Middle frontal gyrus (tissue), 1 donor: Measurements from ENCODE around the gene ARHGEF1.

Experiments
- DNase-seq: peaks from one replicate; pipeline ENCODE4 v3.0.0-alpha.2; 2015; ENCODE audit warnings: low spot score; ENCODE audit errors: extremely low spot score

The ARHGEF1 gene

DNA sequence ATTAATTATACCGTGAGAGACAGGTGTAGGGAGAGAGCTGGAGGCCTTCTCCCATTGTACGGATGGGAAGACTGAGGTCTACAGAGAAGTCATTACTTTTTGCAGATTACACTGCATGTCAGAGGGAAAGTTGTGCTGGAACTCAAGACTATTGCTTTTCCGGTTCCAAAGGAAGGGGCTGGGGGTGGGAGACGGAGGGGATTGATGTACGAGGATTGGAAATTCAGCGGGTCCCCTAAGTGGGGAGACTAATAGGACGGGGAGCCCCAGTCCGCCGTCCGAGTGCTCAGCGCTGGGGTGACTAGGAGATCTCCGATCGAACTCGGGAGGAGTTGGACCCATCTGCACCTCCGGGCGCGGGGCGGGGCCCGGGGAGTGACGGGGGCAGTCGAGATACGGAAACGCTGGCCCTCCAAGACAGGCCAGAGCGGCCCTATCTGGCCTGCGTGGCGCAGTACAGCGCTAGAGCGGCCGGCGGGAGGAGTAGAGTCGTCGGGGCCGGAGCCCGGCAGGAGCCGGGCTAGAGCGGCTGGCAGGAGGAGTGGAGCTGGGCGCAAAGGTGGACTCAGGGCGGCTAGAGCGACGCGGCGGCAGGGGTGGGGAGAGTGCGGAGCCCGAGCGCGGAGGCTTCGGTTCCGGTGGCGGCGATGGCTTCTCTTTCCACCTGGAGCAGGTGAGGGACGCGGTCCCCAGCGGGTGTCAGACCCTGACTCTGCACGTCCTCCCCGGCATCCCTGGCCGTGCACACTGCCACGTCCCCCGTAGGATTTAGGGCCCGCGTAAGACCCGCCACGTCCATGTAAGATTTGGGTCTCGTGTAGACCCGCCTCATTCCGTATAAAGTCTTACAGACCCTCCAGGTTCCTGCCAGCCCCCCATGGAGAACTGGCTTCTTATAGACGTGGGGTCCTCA is 1.1 kb downstream of the ARHGEF1 start:
- DNase-seq: peak; percentile 95

DNA sequence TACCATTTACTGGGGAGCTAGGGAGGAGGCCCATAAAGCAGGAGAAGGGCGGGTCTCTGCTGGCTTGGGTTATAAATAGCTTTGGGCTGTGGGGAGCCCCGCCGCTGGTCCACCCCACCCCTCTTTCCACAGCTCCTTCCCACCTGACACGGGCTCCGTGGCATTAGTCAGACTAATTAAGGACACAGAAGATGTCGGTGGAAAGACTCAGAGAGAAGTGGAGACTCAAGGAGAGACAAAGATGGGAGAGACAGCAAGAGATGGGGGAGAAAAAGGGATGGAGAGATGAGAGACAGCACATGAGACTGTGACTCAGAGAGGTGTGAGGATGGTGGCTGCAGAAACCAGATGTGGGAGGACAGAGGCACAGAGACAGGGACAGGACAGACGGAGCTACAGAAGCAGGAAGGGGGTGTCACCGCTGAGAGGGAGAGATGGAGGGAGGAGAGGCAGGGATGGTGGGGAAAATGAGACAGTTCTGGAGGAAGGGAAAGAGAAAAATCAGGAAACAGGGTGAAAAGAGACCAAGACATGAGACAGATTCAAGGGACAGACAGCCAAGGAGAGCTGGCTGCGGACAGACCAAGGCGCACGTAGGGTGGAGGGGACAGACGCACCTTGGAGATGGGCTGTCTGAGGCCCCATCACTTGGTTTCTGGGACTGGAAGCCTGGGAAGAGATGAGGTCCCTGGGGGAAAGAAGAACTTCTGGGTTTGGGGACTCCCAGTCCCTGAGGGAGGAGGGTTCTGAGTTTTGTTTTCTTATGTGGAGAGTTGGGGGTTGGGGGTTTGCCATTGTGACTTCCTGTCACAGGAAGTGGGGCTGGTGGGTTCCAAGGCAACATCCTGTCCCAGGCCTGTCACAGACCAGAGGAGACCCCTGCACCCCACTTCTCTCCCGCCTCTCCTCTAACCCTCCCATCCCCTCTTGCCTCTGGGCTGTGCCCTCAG is 4.1 kb downstream of the ARHGEF1 start:
- DNase-seq: no peak

DNA sequence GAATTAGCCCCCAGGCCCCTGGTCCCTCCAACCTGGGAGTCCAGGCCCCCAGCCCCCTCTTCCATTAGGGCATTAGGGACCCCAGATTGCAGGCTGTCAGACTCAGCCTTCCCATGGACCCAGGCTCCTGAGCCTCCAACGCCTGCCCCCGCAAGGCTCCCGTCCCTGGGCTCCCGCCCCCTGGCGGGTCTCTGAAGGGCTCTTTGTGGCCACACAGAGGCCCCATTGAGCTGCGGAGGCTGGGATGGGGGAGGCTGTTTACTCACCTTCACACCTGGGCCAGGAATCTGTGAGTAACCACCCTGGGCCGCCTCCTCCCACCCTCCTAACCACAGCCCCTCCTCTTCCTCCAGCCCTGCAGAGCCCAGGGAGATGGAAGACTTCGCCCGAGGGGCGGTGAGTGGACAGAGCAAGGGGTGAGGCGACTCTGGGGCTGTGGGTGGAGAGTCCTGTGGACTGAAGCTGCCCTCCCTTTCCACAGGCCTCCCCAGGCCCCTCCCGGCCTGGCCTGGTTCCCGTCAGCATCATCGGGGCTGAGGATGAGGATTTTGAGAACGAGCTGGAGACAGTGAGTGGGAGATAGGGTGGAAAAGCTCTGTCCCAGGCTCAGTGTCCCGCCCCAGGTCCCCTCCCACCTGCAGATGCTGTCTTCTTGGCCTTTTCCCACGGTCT is 4.9 kb downstream of the ARHGEF1 start:
- DNase-seq: no peak

DNA sequence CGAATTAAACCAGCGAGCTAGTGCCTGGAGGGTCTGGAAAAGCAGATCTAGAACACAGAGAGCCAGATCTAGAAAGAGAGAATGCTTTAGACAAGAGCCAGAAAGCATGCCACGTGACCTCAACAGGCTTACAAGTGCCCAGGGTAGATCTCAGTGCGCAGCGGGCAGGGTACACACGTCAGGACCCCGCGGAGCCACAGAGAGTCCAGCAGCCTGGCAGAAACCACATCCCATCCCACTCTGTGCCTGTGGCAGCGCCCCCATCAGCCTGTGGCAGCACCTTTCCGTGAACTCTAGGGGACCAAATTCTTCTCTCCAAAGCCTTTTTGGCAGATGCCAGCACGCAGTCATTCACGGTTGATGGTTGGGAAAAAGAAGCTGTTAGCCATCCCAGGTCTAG is 5.9 kb downstream of the ARHGEF1 start:
- DNase-seq: no peak

DNA sequence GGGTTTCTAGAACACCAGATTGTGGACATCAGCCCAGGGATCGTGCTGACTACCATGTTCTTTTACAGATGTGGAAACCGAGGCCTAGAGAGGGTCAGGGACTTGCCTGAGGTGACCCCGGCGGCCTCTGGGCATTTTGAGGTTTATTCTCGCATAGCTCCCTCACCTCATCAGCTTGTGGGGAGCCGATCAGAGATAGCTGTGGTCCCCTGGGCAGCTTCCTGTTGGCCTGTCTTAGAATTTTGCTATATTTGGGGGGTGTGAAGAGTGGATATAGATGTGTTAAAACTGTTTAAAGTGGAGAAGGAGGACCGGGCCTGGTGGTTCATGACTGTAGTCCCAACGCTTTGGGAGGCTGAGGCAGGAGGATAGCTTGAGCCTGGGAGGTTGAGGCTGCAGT is 6.9 kb downstream of the ARHGEF1 start:
- no peak for DNase-seq

DNA sequence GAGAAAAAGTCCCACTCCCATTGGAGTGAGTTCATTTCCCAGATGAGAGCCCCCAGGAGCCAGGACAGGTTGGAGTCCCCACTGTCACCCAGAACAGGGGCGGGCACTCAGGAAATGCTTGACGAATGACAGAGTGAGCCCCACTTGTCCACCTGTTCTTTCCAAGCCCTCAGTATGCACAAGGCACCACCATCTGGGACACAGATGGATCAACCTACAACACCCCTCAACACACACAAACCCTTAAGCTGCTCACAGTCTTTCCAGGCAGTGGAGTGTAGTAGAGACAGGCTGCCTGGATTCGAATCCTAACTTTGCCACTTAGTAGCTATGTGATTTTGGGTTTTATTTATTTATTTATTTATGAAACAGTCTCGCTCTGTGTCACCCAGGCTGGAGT is 8.0 kb downstream of the ARHGEF1 start:
- no peak for DNase-seq

DNA sequence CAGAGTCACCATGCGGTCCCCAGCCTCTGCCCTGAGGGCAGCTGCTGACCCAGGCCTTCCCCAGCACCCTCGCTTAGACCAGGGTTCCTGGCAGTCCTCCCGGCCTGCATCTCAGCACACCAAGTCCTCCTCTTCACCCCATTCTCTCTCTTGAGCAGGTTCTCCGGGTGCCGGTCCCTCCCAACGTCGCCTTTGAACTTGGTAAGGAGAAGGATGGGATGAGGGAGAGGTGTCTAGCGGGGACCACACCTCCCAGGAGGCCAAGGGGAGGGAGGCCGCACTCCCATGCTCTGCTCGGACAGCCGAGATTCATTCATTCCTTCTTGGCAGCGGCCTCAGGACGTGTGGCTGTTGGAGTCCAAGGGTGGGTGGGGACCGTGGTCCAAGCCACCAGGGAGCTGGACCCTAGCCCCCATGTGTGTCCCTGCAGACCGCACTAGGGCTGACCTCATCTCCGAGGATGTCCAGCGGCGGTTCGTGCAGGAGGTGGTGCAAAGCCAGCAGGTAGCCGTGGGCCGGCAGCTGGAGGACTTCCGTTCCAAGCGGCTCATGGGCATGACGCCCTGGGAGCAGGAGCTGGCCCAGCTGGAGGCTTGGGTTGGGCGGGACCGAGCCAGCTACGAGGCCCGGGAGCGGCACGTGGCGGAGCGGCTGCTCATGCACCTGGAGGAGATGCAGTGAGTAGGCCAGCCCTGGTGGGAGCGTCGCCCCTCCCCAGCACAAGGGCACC is 9.4 kb downstream of the ARHGEF1 start:
- DNase-seq: no peak

DNA sequence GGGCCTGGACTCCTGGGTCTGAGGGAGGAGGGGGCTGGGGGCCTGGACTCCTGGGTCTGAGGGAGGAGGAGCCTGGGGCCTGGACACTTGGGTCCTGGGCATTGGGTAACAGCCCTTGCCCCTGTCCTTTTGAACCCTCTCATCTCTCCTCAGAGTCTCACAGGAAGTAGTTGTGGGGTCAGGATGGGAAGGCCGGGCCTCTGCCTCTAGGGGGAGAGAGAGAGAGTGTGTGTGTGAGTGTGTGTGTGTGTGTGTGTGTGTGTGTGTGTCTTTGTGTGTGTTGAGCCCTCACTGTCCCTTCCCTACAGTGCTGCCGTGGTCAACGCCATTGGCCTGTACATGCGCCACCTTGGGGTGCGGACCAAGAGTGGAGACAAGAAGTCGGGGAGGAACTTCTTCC is 10.9 kb downstream of the ARHGEF1 start:
- no peak for DNase-seq

DNA sequence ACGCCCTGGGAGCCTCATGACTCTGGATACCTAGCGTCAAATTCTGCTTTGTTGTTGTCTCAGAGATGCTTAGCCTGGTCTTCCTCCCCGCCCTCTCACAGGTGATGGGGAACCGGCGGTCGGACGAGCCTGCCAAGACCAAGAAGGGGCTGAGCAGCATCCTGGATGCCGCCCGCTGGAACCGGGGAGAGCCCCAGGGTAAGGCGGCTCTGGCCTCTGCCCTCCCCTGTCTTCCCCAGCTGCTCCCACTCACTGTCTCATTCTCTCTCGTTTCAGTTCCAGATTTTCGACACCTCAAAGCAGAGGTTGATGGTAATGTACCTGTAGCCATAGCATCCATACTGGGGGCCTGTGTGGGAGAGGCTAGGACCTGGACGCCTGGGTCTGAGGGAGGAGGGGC is 11.4 kb downstream of the ARHGEF1 start:
- DNase-seq: no peak

DNA sequence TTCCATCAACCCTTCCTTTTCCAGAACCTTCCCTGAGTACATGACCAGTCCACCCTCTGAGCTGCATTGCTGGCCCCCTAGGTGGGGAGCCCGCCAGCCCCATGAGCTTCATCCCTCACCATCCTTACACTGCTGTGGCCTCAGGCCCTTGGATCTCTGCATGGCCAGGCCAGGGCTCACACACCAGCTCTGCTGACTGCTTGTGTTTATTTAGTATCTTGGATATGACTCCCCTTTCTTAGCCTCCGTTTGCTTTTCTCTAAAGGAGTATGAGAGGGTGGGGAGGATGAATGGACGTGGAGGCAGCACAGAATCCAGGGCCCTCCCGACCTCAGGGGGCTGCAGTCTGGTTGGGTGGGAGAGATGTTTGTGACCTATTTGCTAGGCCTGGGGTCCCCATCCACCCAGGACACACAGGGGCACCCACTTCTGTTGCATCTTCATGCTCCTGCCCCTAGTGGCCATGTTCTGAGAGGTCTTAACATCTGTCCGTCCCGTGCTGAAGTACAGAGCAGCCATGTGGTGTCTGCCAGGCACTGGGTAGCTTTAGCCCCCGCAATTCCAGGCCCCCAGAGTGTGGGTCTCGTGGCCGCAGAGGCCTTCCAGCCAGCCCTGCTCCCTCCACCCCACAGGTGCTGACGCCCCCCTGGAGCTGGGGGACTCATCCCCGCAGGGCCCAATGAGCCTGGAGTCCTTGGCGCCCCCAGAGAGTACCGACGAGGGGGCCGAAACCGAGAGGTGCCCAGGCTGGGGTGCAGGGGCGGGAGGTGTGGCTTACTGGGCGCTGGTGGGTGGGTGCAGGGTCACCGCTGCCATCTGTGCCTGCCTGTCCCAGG is 13.0 kb downstream of the ARHGEF1 start:
- DNase-seq: no peak

DNA sequence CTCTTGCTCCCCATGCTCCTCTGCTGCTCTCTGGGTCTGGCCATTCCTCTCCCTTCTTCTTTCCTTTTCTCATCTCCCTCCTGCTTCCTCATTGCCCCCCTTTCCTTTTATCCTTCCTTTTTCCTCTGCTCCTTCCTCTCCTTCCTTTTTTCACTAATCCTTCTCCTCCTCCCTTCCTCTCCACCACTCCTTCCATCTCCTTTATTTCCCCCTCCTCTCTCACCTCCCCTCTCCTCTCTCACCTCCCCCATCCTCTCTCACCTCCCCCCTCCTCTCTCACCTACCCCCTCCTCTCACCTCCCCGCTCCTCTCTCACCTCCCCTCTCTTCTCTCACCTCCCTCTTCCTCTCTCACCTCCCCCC is 13.6 kb downstream of the ARHGEF1 start:
- no peak for DNase-seq

DNA sequence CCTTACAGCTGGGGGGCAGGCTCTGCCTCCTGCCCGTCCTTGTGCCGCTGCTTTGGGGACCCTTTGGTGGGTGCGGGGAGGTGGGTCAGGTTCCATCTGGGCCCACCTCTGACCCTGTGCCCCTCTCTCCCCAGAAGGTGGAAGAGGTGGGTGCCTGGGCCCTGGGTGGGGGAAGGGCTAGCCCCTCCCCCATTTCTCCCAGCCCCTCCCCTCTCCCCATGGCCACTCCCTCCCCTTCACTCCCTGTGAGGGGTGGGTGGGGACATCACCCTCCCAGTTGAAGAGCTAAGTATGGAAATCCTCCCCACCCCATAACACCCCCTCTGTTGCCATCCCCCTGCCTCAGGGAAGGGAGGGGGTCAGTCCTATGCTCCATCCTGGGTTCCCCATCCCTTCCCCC is 14.2 kb downstream of the ARHGEF1 start:
- DNase-seq: no peak

DNA sequence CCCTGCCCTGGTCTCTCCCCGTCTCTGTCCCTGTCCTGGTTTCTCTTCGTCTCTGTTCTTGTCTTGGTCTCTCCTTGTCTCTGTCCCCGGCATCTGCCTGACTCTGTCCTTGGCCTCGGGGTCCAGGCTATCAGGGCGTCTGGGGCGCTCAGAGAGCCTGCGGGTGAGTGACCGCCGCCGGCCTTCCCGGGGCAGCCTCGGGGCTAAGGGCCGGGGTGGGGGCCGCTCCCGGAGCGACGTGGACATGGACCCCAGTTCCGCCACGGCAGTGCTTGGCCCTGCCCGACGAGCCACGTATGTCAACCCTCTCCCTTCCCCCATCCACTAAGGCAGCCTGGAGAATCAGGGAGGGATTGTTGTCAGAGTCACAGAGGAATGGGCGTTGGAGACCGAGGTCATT is 14.8 kb downstream of the ARHGEF1 start:
- no peak for DNase-seq

DNA sequence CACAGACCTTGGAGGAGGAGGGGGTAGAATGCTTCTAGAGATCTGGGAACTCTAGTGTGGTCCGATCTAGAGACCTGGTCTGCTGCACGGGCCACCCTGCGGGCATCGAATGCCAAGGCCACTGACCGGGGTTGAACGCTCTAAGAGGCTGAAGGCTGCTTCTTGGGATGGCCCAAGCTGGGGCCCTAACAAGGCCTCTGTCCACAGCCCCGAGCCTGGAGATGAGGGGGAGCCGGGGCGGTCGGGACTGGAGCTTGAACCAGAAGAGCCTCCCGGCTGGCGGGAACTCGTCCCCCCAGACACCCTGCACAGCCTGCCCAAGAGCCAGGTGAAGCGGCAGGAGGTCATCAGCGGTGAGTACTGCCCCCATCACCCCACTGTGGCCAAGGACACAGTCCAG is 15.3 kb downstream of the ARHGEF1 start:
- DNase-seq: no peak

DNA sequence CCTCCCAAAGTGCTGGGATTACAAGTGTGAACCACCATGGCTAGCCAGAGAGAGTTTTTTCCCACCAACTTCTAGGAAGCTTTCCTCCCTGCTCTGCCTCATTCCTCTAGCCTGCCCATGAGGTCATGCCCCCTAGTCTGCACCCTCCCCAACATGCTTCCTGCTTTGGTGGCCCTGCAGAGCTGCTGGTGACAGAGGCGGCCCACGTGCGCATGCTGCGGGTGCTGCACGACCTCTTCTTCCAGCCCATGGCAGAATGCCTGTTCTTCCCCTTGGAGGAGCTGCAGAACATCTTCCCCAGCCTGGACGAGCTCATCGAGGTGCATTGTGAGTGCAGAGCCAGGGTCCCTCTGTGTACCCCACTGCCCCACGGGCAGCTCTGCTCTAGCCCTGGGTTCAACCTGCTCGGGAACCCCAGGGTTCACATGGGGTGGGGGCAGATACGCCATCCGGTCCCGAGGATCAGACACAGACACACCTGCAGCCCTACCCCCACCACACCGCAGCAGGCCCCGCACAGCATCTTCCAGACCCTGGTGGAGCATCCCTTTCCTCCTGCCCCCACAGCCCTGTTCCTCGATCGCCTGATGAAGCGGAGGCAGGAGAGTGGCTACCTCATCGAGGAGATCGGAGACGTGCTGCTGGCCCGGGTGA is 18.9 kb downstream of the ARHGEF1 start:
- DNase-seq: no peak

DNA sequence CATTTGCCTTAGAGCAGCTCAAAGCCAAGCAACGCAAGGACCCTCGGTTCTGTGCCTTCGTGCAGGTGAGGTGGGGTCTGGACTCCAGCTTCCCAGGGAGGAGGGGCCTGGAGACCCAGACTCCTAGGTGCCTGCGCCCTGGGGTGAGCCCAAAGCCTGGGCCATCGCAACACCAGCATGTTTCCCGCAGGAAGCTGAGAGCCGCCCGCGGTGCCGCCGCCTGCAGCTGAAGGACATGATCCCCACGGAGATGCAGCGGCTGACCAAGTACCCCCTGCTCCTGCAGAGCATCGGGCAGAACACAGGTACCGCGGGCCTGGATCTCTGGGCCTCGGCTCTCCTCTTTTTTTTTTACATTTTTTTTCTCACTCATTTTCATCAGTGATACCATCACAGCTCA is 19.6 kb downstream of the ARHGEF1 start:
- no peak for DNase-seq

DNA sequence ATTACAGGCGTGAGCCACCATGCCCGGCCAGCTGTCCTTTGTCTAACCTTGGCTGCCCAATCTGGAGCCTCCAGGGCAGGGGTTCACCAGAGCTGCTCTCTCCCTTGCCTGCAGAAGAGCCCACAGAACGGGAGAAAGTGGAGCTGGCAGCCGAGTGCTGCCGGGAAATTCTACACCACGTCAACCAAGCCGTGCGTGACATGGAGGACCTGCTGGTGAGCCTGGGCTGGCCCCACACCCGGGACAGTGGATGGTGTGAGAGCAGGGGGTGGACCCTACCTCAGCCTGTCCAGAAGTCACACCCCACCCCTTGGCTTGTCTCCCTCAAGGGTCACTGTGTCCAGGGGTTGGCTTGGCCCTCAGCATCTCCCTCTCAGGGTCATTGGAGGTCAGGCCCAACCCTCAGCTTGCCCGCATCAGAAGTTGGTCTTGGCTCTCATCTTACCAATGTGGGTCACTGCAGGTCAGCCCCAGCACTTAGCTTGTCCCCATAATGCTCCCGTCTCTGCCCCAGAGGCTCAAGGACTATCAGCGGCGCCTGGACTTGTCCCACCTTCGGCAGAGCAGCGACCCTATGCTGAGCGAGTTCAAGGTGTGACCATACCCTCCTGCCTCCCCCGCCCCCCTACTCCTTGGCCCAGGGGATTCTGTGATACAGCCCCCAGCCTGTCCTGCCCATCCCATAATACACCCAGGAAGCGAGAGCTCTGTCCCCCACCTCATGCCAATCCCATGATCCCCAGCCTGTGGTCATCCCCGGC is 20.4 kb downstream of the ARHGEF1 start:
- DNase-seq: no peak

DNA sequence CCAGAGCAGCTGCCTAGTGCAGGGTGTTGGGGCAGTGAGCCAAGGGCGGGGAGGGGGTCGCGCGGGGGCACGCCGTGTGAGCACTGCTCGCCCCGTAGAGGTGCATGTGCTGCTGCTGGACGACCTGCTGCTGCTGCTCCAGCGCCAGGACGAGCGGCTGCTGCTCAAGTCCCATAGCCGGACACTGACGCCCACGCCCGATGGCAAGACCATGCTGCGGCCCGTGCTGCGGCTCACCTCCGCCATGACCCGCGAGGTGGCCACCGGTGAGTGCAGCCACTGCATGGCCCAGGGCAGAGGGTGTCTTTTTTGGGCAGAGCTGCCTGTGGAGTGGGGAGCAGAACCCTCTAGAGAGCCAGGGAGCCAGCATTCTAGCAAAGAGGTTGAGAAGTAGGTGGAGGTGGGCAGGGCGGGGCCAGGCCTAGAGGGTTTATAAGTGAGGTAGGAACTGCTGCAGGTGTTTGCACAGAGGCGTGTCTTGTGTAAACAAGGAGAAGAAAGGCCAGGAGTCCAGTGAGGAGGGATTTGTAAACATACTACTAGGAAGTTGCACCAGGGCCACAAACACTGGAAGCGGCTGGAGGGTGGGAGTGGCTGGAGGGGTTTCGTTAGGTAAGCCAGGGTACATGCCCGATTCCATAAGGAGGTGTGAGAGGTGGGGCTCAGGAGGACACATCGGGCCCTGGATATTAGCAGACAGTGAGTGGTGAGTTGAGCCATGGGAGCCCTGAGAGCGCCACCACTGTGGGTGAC is 21.3 kb downstream of the ARHGEF1 start:
- no peak for DNase-seq
